Gastrocnemius medialis (tissue), 4 donors: Measurements from ENCODE around the gene SLC1A4. TPM values are rescaled to one million over a fixed set of nuclear protein-coding genes. Genes with fewer than 3 reads are reported as not detected.

Experiments used
- ATAC-seq, 2 donors: fragments of 150-250 bp; one replicate each; pipeline ENCODE4 v1.9.1; 2016
- DNase-seq, 2 donors: peaks; one replicate each; pipeline ENCODE4 v3.0.0-alpha.2; 2019
- H3K27ac ChIP-seq, 4 donors: fragments of 200-600 bp; sonication (generic); 1 replicate in 1 of 4; 2 replicates in 3 of 4; pipeline ENCODE4 v1.5.1; 2016 to 2018; ENCODE audit warnings: mild to moderate bottlenecking in 2 of 4, moderate library complexity in 1 of 4
- H3K27me3 ChIP-seq, 3 donors: fragments of 200-600 bp; sonication (generic) in 2 of 3; 1 replicate in 1 of 3; 2 replicates in 2 of 3; pipeline versions ENCODE4 v1.5.1 to v1.6.0; 2016 to 2019; ENCODE audit warnings: mild to moderate bottlenecking in 1 of 3, moderate library complexity in 1 of 3
- H3K36me3 ChIP-seq, 2 donors: fragments of 200-600 bp; sonication (generic) in 1 of 2; one replicate each; pipeline ENCODE4 v1.5.1; 2017 to 2018
- H3K4me1 ChIP-seq, 2 donors: fragments of 200-600 bp; sonication (generic) in 1 of 2; one replicate each; pipeline ENCODE4 v1.5.1; 2016 to 2017; ENCODE audit warnings: mild to moderate bottlenecking in 2 of 2
- H3K4me3 ChIP-seq, 4 donors: fragments of 200-600 bp; sonication (generic) in 3 of 4; 1 replicate in 1 of 4; 2 replicates in 3 of 4; pipeline ENCODE4 v1.5.1; 2016 to 2019; ENCODE audit warnings: mild to moderate bottlenecking in 2 of 4
- H3K9me3 ChIP-seq, 3 donors: fragments of 200-600 bp; sonication (generic) in 2 of 3; 1 replicate in 1 of 3; 2 replicates in 2 of 3; pipeline ENCODE4 v1.5.1; 2016 to 2019
- CTCF ChIP-seq, 5 experiments: fragments of 450-650 bp in 3 of 5; fragments of 200-600 bp in 2 of 5; sonication (generic) in 2 of 5; IDR thresholded peaks in 4 of 5; conservative IDR thresholded peaks in 1 of 5; 1 replicate in 4 of 5; 2 replicates in 1 of 5; pipeline ENCODE4 v1.5.1; 2016 to 2019; ENCODE audit warnings: antibody characterized with exemption in 5 of 5, mild to moderate bottlenecking in 3 of 5, moderate library complexity in 3 of 5
- POLR2A ChIP-seq, 2 donors: fragments of 450-650 bp; IDR thresholded peaks; one replicate each; pipeline ENCODE4 v1.6.1; 2017; ENCODE audit warnings: antibody characterized with exemption in 2 of 2, mild to moderate bottlenecking in 2 of 2, moderate library complexity in 2 of 2
- in situ Hi-C, 4 donors: fragments of 200-750 bp; cut with MboI; loops; one replicate each; pipeline versions ENCODE4 v1.15.0 to v1.8.0; 2017; ENCODE audit warnings: low sequenced_read_pairs in 4 of 4
- intact Hi-C: fragments of 100-400 bp; cut with DNase I; formaldehyde crosslinking; loops from one replicate; pipeline ENCODE4 v1.15.1; 2023; ENCODE audit warnings: low total_unique reads
- total RNA-seq, 4 donors: library from RNA; depleted of rRNA; stranded (reverse); fragments of >200 nt; gene quantifications; one replicate each; pipeline versions ENCODE4 v1.1.0 to v1.2.3, GENCODE V29; 2016

SLC1A4 gene
- total RNA-seq, 4 donors from 2014 or later: 5.4 to 54.1 (median 14.1) TPM

GRCh38 chr2:64985447-64985846 lies 3.8 kb upstream of the SLC1A4 start:
- Histone ChIP-seq H3K27me3 (no peaks in the 10 kb centered on the region), H3K9me3 (no peaks in the 10 kb centered on the region), H3K4me3 (no peak overlapping the region), H3K36me3 (no peaks in the 10 kb centered on the region), H3K27ac (peak overlapping the region; percentile 89 to 97 (median 96)), H3K4me1 (peaks cover 22 to 34% of the 10 kb centered on the region in 2 donors)
- in situ Hi-C loops (no loop called here), intact Hi-C loops (loop anchor here (5.0 to 10.0 kb wide), 5 partner anchors 57 to 447 kb away; partner anchors contain the start of genes CEP68, SERTAD2 and SPRED2)
- TF ChIP-seq POLR2A (IDR thresholded peaks at IDR 0.05) (no peak), CTCF (IDR thresholded peaks at IDR 0.05 in 4 of 5, conservative IDR thresholded peaks at IDR 0.05 in 1 of 5) (no peak)
- ATAC-seq (no peak), DNase-seq (peak in 1 of 2 donors; percentile 46)

GRCh38 chr2:64987001-64987955 lies 1.9 kb upstream of the SLC1A4 start:
- H3K27me3 ChIP-seq: no peaks in the 10 kb centered on the region
- no peak for TF ChIP-seq CTCF (IDR thresholded peaks at IDR 0.05 in 4 of 5, conservative IDR thresholded peaks at IDR 0.05 in 1 of 5)
- no peak for TF ChIP-seq POLR2A (IDR thresholded peaks at IDR 0.05)
- no peak for ATAC-seq
- H3K4me3 ChIP-seq: peak overlapping the region; percentile 73 to 99 (median 92)
- peaks cover 36 to 41% of the 10 kb centered on the region in 2 donors for H3K4me1 ChIP-seq
- intact Hi-C loops (loop anchor here (5.0 to 10.0 kb wide), 5 partner anchors 55 to 445 kb away; partner anchors contain the start of genes CEP68, SERTAD2 and SPRED2), in situ Hi-C loops (no loop called here)
- H3K9me3 ChIP-seq: no peaks in the 10 kb centered on the region
- H3K36me3 ChIP-seq: no peaks in the 10 kb centered on the region
- DNase-seq: no peak
- H3K27ac ChIP-seq: peak overlapping the region; percentile 89 to 97 (median 96)

- DNase-seq (no peak), ATAC-seq (no peak)
- TF ChIP-seq POLR2A (IDR thresholded peaks at IDR 0.05): no peak
- no peak for TF ChIP-seq CTCF (IDR thresholded peaks at IDR 0.05 in 4 of 5, conservative IDR thresholded peaks at IDR 0.05 in 1 of 5)
- intact Hi-C loops (loop anchor here (1.0 to 10.0 kb wide), 8 partner anchors 13 to 444 kb away; partner anchors contain the start of genes CEP68, RAB1A, SERTAD2 and SPRED2), in situ Hi-C loops (no loop called here)
- Histone ChIP-seq H3K9me3 (no peaks in the 10 kb centered on the region), H3K27ac (peak overlapping the region; percentile 89 to 97 (median 96)), H3K4me3 (peak overlapping the region; percentile 73 to 99 (median 92)), H3K4me1 (peaks cover 44 to 46% of the 10 kb centered on the region in 2 donors), H3K27me3 (no peaks in the 10 kb centered on the region), H3K36me3 (no peaks in the 10 kb centered on the region)
Observed at GRCh38 chr2:64987956-64988419, 1.2 kb upstream of the SLC1A4 start.

- intact Hi-C loops (loop anchor here (1.0 to 10.0 kb wide), 8 partner anchors 13 to 444 kb away; partner anchors contain the start of genes CEP68, RAB1A, SERTAD2 and SPRED2), in situ Hi-C loops (no loop called here)
- H3K27me3 ChIP-seq: no peaks in the 10 kb centered on the region
- DNase-seq (peak; percentile 70 to 82), ATAC-seq (peak; percentile 60 to 77)
- H3K9me3 ChIP-seq: no peaks in the 10 kb centered on the region
- H3K4me1 ChIP-seq: peaks cover 49 to 52% of the 10 kb centered on the region in 2 donors
- no peaks in the 10 kb centered on the region for H3K36me3 ChIP-seq
- TF ChIP-seq POLR2A (IDR thresholded peaks at IDR 0.05): peak; percentile 62 to 69
- peak; percentile 40 to 62 (median 55) for TF ChIP-seq CTCF (IDR thresholded peaks at IDR 0.05 in 4 of 5, conservative IDR thresholded peaks at IDR 0.05 in 1 of 5)
- H3K4me3 ChIP-seq: peak overlapping the region; percentile 73 to 99 (median 92)
- H3K27ac ChIP-seq: peak overlapping the region; percentile 89 to 97 (median 96)
Observed at GRCh38 chr2:64988420-64989125, 626 bp upstream of the SLC1A4 start.
